NT2/D1 (cell line): ENCODE data around the gene OR2V1.

Experiments
- SUZ12 ChIP-seq: IDR thresholded peaks from 2 replicates; pipeline ENCODE4 v1.6.1; 2011; ENCODE audit not compliant: insufficient read length, insufficient read depth; ENCODE audit errors: extremely low read depth
- ZNF274 ChIP-seq: IDR thresholded peaks from 2 replicates; pipeline ENCODE4 v1.6.1; 2011; ENCODE audit warnings: mild to moderate bottlenecking, low read depth, low read length

- TF ChIP-seq ZNF274, result no peak
- no peak for TF ChIP-seq SUZ12
These were observed 20.2 kb upstream of the OR2V1 start for GRCh38 chr5:181151146-181151545.
